Ovary (tissue), 3 donors: ENCODE measurements around the gene ZNF236.

Source experiments
- POLR2A ChIP-seq: fragments of 450-650 bp; IDR thresholded peaks from one replicate; pipeline ENCODE4 v1.6.1; 2017; ENCODE audit warnings: antibody characterized with exemption, mild to moderate bottlenecking, moderate library complexity
- TF ChIP-seq, protein P1 (sequence below), 3 donors: fragments of 450-650 bp in 2 of 3; fragments of 200-600 bp in 1 of 3; IDR thresholded peaks; one replicate each; pipeline versions ENCODE4 v1.5.1 to v1.8.0; 2016 to 2022; ENCODE audit warnings: antibody characterized with exemption in 3 of 3, mild to moderate bottlenecking in 1 of 3
- donor health status: DM: no; HTN: no; CAD: no.

GRCh38 chr18:76822506-76823160 lies at the start of gene ZNF236:
- TF ChIP-seq POLR2A = peak; percentile 79
- TF ChIP-seq, protein P1, sequence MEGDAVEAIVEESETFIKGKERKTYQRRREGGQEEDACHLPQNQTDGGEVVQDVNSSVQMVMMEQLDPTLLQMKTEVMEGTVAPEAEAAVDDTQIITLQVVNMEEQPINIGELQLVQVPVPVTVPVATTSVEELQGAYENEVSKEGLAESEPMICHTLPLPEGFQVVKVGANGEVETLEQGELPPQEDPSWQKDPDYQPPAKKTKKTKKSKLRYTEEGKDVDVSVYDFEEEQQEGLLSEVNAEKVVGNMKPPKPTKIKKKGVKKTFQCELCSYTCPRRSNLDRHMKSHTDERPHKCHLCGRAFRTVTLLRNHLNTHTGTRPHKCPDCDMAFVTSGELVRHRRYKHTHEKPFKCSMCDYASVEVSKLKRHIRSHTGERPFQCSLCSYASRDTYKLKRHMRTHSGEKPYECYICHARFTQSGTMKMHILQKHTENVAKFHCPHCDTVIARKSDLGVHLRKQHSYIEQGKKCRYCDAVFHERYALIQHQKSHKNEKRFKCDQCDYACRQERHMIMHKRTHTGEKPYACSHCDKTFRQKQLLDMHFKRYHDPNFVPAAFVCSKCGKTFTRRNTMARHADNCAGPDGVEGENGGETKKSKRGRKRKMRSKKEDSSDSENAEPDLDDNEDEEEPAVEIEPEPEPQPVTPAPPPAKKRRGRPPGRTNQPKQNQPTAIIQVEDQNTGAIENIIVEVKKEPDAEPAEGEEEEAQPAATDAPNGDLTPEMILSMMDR (IDR thresholded peaks at IDR 0.05) = no peak
